Measurements from ENCODE around the gene ADARB2.
"Not testable (repeated sequence)": the region's sequence is repeated elsewhere in the genome, so short reads cannot be mapped to it uniquely, and the experiment has no call there.

Gene ADARB2

GRCh38 chr10:1328161-1328823 is 409.0 kb downstream of the ADARB2 start:
- no peak for DNase-seq

- DNase-seq = no peak
Measured at GRCh38 chr10:1327759-1328158, 409.6 kb downstream of the ADARB2 start.

GRCh38 chr10:1326514-1326913 is 410.8 kb downstream of the ADARB2 start:
- DNase-seq = not testable (repeated sequence)

- peak; percentile 17 for DNase-seq
Measured at GRCh38 chr10:1324903-1325302, 412.4 kb downstream of the ADARB2 start.

- DNase-seq = no peak
Measured at GRCh38 chr10:1323951-1324350, 413.4 kb downstream of the ADARB2 start.

GRCh38 chr10:1320739-1321320 is 416.5 kb downstream of the ADARB2 start:
- no peak for DNase-seq

GRCh38 chr10:1316809-1317143 is 420.5 kb downstream of the ADARB2 start:
- no peak for DNase-seq

GRCh38 chr10:1316121-1316808 is 421.1 kb downstream of the ADARB2 start:
- no peak for DNase-seq

- DNase-seq = no peak
Measured at GRCh38 chr10:1315178-1315577, 422.1 kb downstream of the ADARB2 start.

- no peak for DNase-seq
Measured at GRCh38 chr10:1311726-1312125, 425.6 kb downstream of the ADARB2 start.

- DNase-seq = no peak
Measured at GRCh38 chr10:1310271-1310789, 427.0 kb downstream of the ADARB2 start.

GRCh38 chr10:1309617-1310270 is 427.6 kb downstream of the ADARB2 start:
- no peak for DNase-seq

GRCh38 chr10:1308962-1309616 is 428.2 kb downstream of the ADARB2 start:
- no peak for DNase-seq

- DNase-seq = no peak
Measured at GRCh38 chr10:1308173-1308961, 429.0 kb downstream of the ADARB2 start.

- no peak for DNase-seq
Measured at GRCh38 chr10:1301143-1301542, 436.2 kb downstream of the ADARB2 start.

GRCh38 chr10:1300218-1300617 is 437.1 kb downstream of the ADARB2 start:
- no peak for DNase-seq

GRCh38 chr10:1299041-1299726 is 438.1 kb downstream of the ADARB2 start:
- no peak for DNase-seq

GRCh38 chr10:1297566-1298301 is 439.6 kb downstream of the ADARB2 start:
- DNase-seq = no peak

- DNase-seq = no peak
Measured at GRCh38 chr10:1295756-1296480, 441.4 kb downstream of the ADARB2 start.

GRCh38 chr10:1294748-1295147 is 442.6 kb downstream of the ADARB2 start:
- no peak for DNase-seq

Data from activated CD8-positive, alpha-beta memory T cell treated with anti-CD3 and anti-CD28 coated beads for 24 hours (primary cell).